Stimulated activated memory B cell treated with anti-CD40 and anti-IgM and Interleukin-4, amounts not matched to agents 10 μg/mL and 1 μg/mL and 100 μg/mL, for 72 hours (primary cell): ENCODE data around the gene PRELP.

ENCODE experiments used
- ATAC-seq: fragments of 150-1000 bp; cut with Tn5 transposase; 2 replicates; pipeline ENCODE4 v1.10.0; 2021
- H3K27ac Mint-ChIP-seq: one replicate; pipeline ENCODE4 v1.8.0; 2022; ENCODE audit warnings: mild to moderate bottlenecking, mixed read lengths
- H3K27me3 Mint-ChIP-seq: one replicate; pipeline ENCODE4 v1.8.0; 2022; ENCODE audit warnings: mixed read lengths
- H3K36me3 Mint-ChIP-seq: one replicate; pipeline ENCODE4 v1.8.0; 2022; ENCODE audit warnings: mixed read lengths
- H3K4me1 Mint-ChIP-seq: one replicate; pipeline ENCODE4 v1.8.0; 2022; ENCODE audit warnings: mixed read lengths
- H3K4me3 Mint-ChIP-seq: one replicate; pipeline ENCODE4 v1.8.0; 2022; ENCODE audit warnings: mild to moderate bottlenecking, moderate library complexity, mixed read lengths
- H3K9me3 Mint-ChIP-seq: one replicate; pipeline ENCODE4 v1.8.0; 2022; ENCODE audit warnings: mixed read lengths

The PRELP gene

DNA sequence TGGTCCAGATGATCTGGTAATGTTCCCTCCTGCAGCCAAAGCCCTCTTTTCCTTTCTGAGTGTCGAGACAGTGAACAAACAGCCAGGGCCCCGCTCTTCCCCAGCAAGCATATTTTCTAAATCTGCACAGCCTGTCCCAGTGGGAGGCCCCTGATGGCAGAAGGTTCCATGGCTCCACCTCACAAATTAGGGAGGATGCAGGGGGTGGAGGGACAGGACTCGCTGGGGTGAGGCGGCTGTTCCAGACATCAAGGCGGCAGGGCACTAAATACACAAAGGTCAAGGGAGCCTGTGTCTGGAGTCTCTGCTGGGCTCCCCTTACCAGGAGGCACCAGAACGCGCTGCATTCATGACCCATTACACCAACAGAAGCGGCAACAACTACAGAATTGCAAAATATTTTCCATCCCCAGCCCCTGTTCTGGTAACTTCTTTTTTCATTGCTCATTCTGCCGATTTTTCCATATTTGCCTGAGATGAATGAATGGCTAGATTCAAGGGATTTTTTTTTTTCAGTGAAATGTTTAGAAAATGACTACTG lies 27.0 kb upstream of the PRELP start:
- Mint-ChIP-seq H3K9me3 (peaks cover 4% of the 10 kb centered on the region), H3K27me3 (peaks cover 35% of the 10 kb centered on the region), H3K27ac (no peak overlapping the region), H3K36me3 (no peaks in the 10 kb centered on the region), H3K4me3 (no peak overlapping the region), H3K4me1 (peaks cover 10% of the 10 kb centered on the region)
- ATAC-seq: no peak

DNA sequence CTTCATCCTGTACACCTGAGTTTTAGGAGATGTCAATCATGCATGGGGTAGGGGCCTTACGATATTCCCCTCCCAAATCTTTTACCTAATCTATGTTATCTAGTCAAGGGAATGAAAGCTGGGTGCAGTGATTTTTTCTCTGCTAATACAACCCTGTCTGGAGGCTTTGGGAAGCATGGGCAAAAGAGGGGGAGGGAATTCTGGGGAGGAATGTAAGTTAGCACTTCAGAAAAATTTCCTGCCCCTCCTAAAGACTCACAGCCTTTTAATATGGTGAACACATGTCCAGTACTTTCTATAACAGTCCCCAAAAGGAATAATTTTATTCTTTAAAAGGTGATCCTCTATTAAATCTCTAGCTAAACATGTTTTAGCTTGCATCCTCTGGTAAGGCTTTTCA lies 25.6 kb upstream of the PRELP start:
- Mint-ChIP-seq H3K27ac (no peak overlapping the region), H3K27me3 (peaks cover 44% of the 10 kb centered on the region), H3K4me3 (no peak overlapping the region), H3K4me1 (peaks cover 18% of the 10 kb centered on the region), H3K9me3 (peaks cover 3% of the 10 kb centered on the region), H3K36me3 (no peaks in the 10 kb centered on the region)
- no peak for ATAC-seq

DNA sequence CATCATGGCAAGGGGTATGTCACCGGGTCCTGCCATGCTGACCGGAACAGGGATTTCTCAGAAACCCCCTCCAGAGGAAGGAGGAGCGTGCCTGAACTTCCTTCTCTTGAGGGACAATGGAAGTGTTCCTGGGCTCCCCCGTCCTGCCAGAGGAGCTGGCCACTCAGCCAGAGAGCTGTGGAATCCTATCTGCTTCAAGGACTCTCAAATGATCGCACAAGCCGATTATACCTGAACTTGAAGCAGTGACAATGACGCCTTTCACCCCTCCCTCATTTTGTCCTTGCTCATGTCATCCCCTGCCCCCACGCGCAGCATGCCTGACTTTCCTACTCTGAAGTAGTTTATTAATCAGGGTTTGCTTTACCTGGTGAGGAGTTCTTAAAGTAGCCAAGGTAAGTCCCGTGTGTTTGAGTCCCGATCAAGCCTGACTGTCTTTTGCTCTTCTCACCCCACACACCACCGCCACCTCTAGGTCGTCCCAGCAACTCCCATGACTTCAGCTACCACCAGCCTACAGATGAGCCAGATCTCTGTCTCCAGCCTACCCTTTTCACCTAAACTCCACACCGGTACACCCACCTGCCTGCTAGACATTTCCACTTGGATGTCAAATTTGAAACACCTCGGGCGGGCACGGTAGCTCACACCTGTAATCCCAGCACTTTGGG lies 25.0 kb upstream of the PRELP start:
- H3K9me3 Mint-ChIP-seq: no peaks in the 10 kb centered on the region
- peak; percentile 53 for ATAC-seq

DNA sequence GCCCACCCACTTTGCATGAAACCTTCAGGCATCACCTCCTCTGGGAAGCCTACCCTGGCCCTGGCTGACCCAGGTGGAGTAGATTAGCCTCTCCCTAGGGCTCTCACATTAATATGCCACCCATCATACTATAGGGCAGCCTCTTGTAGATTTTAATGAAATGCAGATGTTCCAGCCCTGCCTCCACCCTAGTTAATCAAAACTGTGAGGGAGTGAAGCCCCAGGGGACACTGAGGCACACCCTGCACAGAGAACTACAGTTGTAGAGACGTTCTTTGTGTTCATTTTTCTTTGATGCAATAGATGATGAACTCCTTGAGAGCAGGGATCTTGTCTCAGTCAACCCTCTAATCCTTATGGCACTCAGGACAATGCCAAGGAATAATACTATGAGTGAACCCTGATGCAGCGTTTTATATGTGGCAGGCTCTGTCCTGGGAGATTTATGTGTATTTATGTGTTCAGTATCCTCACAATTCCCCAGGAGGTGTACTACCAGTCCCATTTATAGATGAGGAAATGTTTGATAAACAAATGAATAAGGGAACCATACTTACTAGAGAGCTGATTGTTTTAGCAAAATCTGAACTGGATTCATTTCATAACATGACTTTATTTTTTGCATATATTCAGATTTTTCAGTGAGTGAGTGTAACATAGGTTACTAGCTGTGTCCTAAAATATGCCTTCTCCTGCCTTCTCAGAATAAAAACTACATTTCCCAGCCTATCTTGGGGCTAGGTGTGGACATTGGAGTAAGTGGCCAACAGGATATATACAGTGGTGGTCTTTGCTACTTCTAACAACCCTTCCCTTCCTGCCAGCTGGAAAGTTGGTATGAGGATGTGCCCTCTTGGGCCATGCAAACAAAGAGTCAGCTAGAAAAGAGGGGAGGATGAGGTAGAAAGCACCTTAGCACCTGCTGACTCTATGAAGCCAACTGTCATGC lies 23.5 kb upstream of the PRELP start:
- no peak overlapping the region for H3K27ac Mint-ChIP-seq
- H3K27me3 Mint-ChIP-seq: peaks cover 62% of the 10 kb centered on the region
- no peak overlapping the region for H3K4me3 Mint-ChIP-seq
- no peaks in the 10 kb centered on the region for H3K36me3 Mint-ChIP-seq
- ATAC-seq: no peak
- no peaks in the 10 kb centered on the region for H3K9me3 Mint-ChIP-seq
- peaks cover 18% of the 10 kb centered on the region for H3K4me1 Mint-ChIP-seq

More for the DNA sequence above, 25.0 kb upstream of the PRELP start:
- Mint-ChIP-seq H3K36me3 (no peaks in the 10 kb centered on the region), H3K4me3 (no peak overlapping the region), H3K27me3 (peaks cover 50% of the 10 kb centered on the region), H3K4me1 (peaks cover 18% of the 10 kb centered on the region), H3K27ac (no peak overlapping the region)

DNA sequence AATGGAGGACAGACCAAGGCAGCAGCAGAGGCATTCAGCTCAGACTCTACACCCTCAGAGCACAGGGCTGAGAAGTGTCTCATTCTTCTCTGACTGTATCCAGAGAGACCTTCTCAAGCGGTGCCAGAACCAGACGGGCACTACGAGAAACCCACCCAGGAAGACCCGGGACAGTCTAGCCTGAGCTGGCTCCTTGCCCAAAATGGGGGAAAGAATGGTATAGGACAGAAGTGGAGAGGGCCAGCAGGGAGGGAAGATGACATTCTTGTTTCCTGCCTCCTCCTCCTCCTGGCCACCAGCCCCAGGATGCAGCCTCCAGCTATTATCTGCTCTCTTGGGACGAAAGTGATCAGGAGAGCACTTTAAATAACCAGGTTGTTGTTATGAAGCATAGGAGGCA lies 22.6 kb upstream of the PRELP start:
- ATAC-seq: no peak
- H3K36me3 Mint-ChIP-seq: no peaks in the 10 kb centered on the region
- no peaks in the 10 kb centered on the region for H3K9me3 Mint-ChIP-seq
- H3K27me3 Mint-ChIP-seq: peaks cover 66% of the 10 kb centered on the region
- no peak overlapping the region for H3K4me3 Mint-ChIP-seq
- H3K27ac Mint-ChIP-seq: no peak overlapping the region
- H3K4me1 Mint-ChIP-seq: peaks cover 18% of the 10 kb centered on the region

DNA sequence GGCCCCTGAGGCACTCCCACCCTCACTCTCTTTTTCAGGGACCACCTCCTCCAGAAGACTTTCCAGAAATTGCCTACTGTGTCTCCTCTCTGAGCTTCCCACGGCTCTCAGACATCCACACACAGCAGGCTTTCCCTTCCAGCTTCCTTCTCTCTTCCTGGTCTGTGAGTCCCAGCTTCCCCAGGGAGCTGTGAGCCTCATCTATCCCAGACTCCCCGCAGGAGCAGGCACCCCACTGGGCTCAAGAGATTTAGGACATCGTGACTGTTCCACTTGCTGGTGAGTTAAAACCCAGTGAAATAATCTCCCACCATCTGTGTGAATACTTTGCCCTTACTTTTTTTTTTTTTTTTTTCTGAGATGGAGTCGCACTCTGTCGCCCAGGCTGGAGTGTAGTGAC lies 22.0 kb upstream of the PRELP start:
- no peak for ATAC-seq
- Mint-ChIP-seq H3K4me1 (peaks cover 18% of the 10 kb centered on the region), H3K27me3 (peaks cover 72% of the 10 kb centered on the region), H3K4me3 (no peak overlapping the region), H3K27ac (no peak overlapping the region), H3K9me3 (no peaks in the 10 kb centered on the region), H3K36me3 (no peaks in the 10 kb centered on the region)

DNA sequence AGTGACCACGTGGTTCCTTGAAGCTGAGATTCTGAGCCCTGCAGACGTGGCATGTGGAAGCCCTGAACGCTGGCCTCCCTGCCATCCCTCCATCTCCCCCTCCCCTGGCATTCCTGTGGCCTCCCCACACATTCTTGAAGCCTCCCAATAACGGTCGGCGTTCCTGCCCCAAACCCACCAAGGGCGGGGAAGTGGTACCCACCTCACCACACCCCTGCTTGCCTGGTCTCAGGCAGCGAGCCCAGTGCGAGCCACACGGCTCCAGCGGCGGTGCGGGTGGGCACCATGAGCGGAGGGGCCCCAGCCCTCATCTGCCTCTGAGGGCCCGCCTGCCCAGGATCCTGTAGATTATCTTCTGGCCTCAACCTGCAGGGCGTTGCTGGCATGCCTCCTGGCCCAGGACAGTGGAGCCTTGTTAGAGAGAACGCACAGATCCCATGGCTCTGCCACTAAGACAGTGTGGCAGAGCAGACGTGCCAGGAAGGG lies 20.6 kb upstream of the PRELP start:
- Mint-ChIP-seq H3K36me3 (no peaks in the 10 kb centered on the region), H3K9me3 (no peaks in the 10 kb centered on the region), H3K27ac (no peak overlapping the region), H3K4me1 (peaks cover 23% of the 10 kb centered on the region), H3K4me3 (no peak overlapping the region), H3K27me3 (peaks cover 76% of the 10 kb centered on the region)
- no peak for ATAC-seq

DNA sequence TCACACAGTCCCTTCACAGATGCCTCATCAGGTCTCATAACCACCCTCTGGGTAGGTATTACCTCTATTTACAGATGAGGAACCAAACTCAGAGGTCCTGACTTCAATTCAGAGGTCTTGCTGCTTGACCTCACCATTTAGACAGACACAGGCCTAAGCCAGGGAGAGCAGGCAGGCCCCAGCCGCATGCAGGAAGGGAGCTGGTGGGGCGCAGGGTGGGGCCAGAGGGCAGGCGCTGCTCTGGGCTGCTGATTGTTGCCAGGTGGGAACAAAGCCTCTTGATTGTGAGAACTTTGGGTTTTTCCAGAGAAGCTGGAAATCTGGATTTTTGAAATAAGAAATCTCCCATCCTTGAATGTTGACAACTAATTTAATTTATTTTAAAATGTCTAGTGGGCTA lies 19.9 kb upstream of the PRELP start:
- Mint-ChIP-seq H3K9me3 (no peaks in the 10 kb centered on the region), H3K4me1 (peaks cover 23% of the 10 kb centered on the region), H3K27me3 (peaks cover 78% of the 10 kb centered on the region), H3K27ac (no peak overlapping the region), H3K4me3 (no peak overlapping the region), H3K36me3 (no peaks in the 10 kb centered on the region)
- ATAC-seq: no peak

DNA sequence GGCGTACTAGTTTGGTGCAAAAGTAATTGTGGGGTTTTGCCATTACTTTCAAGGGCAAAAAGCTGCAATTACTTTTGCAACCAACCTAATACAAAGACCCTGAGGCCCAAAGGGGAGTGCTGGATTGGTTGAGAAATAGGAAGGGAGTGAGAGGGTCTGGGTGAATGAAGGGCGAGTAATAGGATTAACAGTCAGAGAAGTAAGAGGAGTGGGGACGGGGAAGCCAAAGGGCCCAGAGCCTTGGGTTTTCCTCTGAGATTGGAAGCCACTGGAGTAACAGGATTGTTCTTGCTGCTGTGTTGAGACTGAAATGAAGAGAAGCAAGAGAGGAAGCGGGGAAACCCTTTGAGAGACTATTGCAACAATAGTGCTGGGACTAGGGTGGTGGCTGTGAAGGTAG lies 19.0 kb upstream of the PRELP start:
- no peak overlapping the region for H3K4me3 Mint-ChIP-seq
- H3K27ac Mint-ChIP-seq: no peak overlapping the region
- ATAC-seq: no peak
- H3K9me3 Mint-ChIP-seq: no peaks in the 10 kb centered on the region
- no peaks in the 10 kb centered on the region for H3K36me3 Mint-ChIP-seq
- H3K27me3 Mint-ChIP-seq: peaks cover 74% of the 10 kb centered on the region
- H3K4me1 Mint-ChIP-seq: peaks cover 32% of the 10 kb centered on the region

DNA sequence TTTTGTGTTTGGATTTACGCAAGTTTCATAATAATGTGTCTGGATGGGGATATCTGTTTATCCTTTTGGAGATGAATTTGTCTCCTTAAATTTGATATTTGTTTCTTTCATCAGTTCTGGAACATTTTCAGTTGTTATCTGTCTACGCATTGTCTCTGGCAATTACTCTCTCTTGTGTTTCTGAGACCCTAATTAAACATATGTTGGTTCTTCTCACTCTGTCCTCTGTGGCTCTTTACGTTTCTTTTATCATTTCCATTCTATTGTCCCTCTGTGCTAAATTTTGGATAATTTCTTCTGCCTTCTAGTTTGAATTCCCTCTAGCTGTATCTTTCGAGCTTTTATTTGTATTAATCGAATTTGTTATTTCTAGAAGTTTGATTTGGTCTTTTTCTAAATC lies 17.5 kb upstream of the PRELP start:
- Mint-ChIP-seq H3K27ac (no peak overlapping the region), H3K27me3 (peaks cover 74% of the 10 kb centered on the region)

DNA sequence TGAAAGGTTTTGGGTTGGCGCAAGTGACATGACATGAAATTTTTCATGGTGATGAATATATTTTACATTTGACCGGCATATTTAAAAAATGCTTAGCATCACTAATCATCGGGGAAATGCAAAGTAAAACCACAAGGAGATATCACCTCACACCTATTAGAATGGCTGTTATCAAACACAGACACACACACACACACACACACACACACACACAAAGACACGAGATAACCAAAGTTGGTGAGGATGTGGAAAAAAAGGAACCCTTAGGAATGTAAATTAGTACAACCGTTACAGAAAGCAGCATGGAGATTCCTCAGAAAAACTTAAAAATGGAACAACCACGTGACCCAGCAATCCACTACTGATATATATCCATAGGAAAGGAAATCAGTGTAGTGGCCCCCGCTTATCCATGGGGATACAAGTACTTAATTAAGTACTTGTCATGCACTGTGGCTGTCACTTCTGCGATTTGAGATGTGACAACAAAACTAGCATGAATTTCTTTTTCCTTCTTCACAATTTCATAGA lies 15.9 kb upstream of the PRELP start:
- Mint-ChIP-seq H3K4me3 (no peak overlapping the region), H3K27ac (no peak overlapping the region), H3K4me1 (peaks cover 30% of the 10 kb centered on the region), H3K36me3 (no peaks in the 10 kb centered on the region), H3K27me3 (peaks cover 73% of the 10 kb centered on the region), H3K9me3 (no peaks in the 10 kb centered on the region)
- ATAC-seq: no peak

More for the DNA sequence above, 17.5 kb upstream of the PRELP start:
- Mint-ChIP-seq H3K4me3 (no peak overlapping the region), H3K4me1 (peaks cover 38% of the 10 kb centered on the region), H3K9me3 (no peaks in the 10 kb centered on the region), H3K36me3 (no peaks in the 10 kb centered on the region)
- no peak for ATAC-seq

DNA sequence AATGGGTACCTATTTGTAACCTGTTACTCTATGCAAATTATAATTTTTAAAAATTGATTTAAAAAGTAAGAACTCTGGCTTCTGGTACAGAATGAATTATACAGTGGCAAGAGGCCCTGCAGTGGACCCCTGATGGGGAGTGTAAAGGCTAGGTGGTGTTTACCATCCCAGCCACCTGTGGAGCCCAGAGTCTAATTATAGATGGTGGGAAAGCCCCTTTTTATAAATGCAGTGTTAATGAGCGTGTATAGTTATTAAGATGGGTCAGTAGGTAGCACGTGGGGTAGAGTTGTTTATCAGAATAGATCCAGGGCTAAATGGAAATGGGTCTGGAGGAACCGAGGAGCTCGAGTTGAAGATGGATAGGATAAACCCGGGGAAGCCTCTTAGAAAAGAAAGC lies 13.9 kb upstream of the PRELP start:
- Mint-ChIP-seq H3K36me3 (no peaks in the 10 kb centered on the region), H3K4me1 (peaks cover 30% of the 10 kb centered on the region), H3K9me3 (no peaks in the 10 kb centered on the region), H3K27me3 (peaks cover 55% of the 10 kb centered on the region), H3K27ac (peak overlapping the region; percentile 29), H3K4me3 (peak overlapping the region; percentile 1)
- ATAC-seq: peak; percentile 53

DNA sequence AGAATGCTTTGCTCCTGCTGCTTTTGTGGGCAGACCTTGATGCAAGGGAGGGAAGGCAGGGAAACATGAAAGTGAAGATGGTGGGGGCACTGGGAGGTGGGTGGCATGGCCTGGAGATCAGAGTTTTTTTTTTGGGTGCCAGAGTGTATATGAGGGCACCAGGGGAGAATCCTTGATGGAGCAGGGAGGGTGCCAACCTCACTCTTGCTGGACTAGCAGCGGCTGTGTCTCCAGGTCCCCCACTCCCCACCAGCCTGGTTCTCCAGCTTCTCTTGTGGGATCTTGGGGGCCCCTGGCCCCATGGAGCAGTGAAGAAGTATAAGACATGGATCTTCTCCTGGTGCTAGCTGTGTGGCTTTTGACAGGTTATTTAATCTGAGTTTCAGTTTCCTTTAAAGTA lies 13.5 kb upstream of the PRELP start:
- Mint-ChIP-seq H3K4me1 (peaks cover 30% of the 10 kb centered on the region), H3K4me3 (no peak overlapping the region), H3K9me3 (no peaks in the 10 kb centered on the region), H3K36me3 (no peaks in the 10 kb centered on the region), H3K27ac (peak overlapping the region; percentile 29), H3K27me3 (peaks cover 52% of the 10 kb centered on the region)
- ATAC-seq: no peak

DNA sequence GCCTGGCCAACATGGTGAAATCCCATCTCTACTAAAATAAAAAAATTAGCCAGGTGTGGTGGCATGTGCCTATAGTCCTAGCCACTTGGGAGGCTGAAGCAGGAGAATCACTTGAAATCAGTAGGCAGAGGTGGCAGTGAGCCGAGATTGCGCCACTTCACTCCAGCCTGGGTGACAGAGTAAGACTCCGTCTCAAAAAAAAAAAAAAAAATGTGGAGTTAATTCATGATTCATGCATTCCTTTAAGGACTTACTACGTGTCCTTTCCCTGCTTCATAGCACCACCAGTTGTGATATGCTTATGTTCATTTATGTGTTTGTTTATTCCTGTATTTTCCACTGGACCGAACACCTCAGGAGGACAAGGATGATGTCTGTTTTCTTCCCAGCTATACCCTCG lies 12.7 kb upstream of the PRELP start:
- Mint-ChIP-seq H3K4me1 (peaks cover 30% of the 10 kb centered on the region), H3K36me3 (no peaks in the 10 kb centered on the region), H3K9me3 (no peaks in the 10 kb centered on the region), H3K27me3 (peaks cover 55% of the 10 kb centered on the region), H3K4me3 (no peak overlapping the region), H3K27ac (no peak overlapping the region)
- ATAC-seq: no peak

DNA sequence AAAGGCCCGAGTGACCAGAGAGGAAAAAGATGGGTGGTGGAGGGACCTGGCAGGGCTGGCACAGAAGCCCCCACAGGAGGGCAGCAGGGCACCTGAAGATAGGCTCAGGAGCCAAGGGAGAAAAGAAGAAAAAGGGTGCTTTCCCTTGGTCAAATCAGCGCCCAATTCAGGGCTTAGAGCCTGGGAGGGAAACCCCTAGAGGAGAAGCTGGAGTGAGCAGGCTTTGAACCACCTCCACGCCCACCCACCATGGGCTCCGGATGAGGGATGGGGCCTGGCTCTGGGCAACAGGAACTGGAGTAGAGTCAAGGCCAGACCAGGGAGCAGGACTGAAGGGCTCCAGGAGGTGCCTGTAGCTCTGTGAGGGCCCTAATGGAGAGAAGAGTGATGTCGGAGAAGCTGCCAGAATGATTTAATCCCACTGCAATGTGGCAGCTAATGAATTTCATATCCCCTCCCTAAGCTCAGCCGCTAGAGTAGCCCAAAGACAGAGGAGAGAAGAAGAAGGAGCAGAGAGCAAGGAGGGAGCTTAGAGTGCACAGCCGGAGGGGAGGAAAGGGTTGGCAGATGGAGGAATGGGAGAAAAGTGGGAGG lies 12.0 kb upstream of the PRELP start:
- no peak overlapping the region for H3K4me3 Mint-ChIP-seq
- no peaks in the 10 kb centered on the region for H3K9me3 Mint-ChIP-seq
- peaks cover 55% of the 10 kb centered on the region for H3K27me3 Mint-ChIP-seq
- peak overlapping the region; percentile 1 for H3K27ac Mint-ChIP-seq
- no peak for ATAC-seq
- no peaks in the 10 kb centered on the region for H3K36me3 Mint-ChIP-seq
- peaks cover 30% of the 10 kb centered on the region for H3K4me1 Mint-ChIP-seq
